Body of pancreas (tissue), 4 donors: Measurements from ENCODE around the gene HOXC11.

Experiments used
- POLR2A ChIP-seq, 3 donors: fragments of 450-650 bp; IDR thresholded peaks; one replicate each; pipeline ENCODE4 v1.6.1; 2016; ENCODE audit warnings: antibody characterized with exemption in 3 of 3, mild to moderate bottlenecking in 2 of 3
- TF ChIP-seq, protein P1 (sequence below), 7 experiments: fragments of 450-650 bp in 4 of 7; fragments of 200-600 bp in 3 of 7; sonication (generic) in 3 of 7; IDR thresholded peaks; one replicate each; pipeline ENCODE4 v1.5.1; 2016 to 2019; ENCODE audit warnings: antibody characterized with exemption in 7 of 7

DNA sequence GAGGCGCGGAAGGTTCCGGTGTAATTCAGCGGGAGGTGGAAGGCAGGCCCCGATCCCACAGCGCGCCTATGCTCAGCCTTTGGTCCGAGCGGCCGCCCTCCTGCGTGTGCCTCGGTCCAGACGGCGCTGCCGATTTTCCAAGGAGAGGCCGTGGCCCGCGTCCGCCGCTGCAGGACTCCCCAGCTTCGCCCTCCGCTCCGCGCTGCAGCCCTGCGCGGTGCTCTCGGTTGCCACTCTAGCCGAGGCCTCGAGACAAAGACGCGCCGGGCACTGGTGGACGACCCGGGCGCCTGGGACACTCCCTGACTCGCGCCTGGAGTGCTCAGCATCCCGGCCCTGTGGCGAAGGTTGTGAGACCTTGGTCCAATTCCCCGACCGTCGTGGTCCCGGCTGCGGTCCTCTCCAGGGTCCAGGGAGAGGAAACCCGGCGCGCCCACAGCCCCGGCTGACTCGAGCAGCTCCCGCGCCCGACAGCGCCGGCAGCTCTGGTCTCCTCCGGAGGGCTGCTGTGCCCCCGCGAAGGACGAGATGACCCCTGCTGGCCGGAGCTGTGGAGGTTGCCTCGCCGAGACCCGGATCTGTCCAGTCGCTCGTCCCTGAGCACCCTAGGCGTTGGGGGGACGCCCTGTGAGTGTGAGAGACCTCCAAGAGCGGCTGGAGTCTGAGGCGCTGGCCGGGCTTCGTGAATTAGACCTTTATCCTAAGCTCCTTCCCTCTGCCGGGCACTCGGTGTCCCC is 11.7 kb upstream of the HOXC11 start:
- TF ChIP-seq POLR2A (IDR thresholded peaks at IDR 0.05) = no peak
- TF ChIP-seq, protein P1, sequence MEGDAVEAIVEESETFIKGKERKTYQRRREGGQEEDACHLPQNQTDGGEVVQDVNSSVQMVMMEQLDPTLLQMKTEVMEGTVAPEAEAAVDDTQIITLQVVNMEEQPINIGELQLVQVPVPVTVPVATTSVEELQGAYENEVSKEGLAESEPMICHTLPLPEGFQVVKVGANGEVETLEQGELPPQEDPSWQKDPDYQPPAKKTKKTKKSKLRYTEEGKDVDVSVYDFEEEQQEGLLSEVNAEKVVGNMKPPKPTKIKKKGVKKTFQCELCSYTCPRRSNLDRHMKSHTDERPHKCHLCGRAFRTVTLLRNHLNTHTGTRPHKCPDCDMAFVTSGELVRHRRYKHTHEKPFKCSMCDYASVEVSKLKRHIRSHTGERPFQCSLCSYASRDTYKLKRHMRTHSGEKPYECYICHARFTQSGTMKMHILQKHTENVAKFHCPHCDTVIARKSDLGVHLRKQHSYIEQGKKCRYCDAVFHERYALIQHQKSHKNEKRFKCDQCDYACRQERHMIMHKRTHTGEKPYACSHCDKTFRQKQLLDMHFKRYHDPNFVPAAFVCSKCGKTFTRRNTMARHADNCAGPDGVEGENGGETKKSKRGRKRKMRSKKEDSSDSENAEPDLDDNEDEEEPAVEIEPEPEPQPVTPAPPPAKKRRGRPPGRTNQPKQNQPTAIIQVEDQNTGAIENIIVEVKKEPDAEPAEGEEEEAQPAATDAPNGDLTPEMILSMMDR (IDR thresholded peaks at IDR 0.05) = no peak
